GM12891 (cell line): ENCODE data around the gene LEMD2.
A peak's percentile ranks its signal among the peaks of the same experiment; 100 is the strongest.

Experiments
- DNase-seq: peaks from one replicate; pipeline ENCODE4 v3.0.0; 2011; ENCODE audit warnings: low spot score; ENCODE audit not compliant: insufficient read length
- FAIRE-seq: peaks from 2 replicates; lab custom pipeline; 2011; peaks lifted over from hg19 to GRCh38; lab: Jason Lieb, UNC
- PAX5 ChIP-seq: IDR thresholded peaks from 2 replicates; pipeline ENCODE4 v1.6.1; 2011; ENCODE audit warnings: low read length, moderate library complexity, mild to moderate bottlenecking; ENCODE audit not compliant: insufficient read depth, severe bottlenecking
- POLR2A ChIP-seq: IDR thresholded peaks from 2 replicates; pipeline ENCODE4 v1.6.1; 2011; ENCODE audit warnings: low read depth, low read length, control low read depth
- POLR2AphosphoS5 ChIP-seq: IDR thresholded peaks from 2 replicates; pipeline ENCODE4 v1.6.1; 2011; ENCODE audit warnings: low read depth, low read length, control low read depth
- POU2F2 ChIP-seq: IDR thresholded peaks from 2 replicates; pipeline ENCODE4 v1.6.1; 2011; ENCODE audit warnings: low read depth, mild to moderate bottlenecking, control low read depth, low read length, moderate library complexity
- SPI1 ChIP-seq: IDR thresholded peaks from 2 replicates; pipeline ENCODE4 v1.6.1; 2011; ENCODE audit warnings: low read depth, low read length, control low read depth
- TAF1 ChIP-seq: IDR thresholded peaks from 2 replicates; pipeline ENCODE4 v1.6.1; 2011; ENCODE audit warnings: low read depth, low read length, control low read depth

LEMD2 gene

GRCh38 chr6:33820243-33820642 is 31.3 kb upstream of the LEMD2 start:
- TF ChIP-seq POLR2A (no peak), POLR2AphosphoS5 (no peak), SPI1 (no peak), TAF1 (no peak), POU2F2 (no peak), PAX5 (no peak)
- DNase-seq: no peak
- FAIRE-seq: no peak

DNA sequence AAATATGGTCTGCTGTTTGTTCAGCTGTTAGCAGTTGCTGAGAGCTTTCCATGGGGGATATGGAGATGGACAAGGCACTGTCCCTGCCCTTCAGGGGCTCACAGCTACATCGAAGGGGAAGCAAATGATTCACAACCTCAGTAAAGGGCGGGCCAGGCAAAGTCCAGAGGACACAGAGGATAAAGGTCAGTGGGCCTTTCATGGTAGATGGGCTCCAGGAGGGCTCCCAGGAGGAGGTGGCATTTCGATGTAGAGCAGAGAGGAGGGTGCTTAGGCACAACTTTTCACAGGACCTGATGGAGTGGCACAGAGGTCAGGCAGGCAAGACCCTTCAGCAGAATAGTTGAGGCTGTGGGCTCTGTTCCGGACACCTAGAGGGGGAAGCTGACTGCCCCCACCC is 30.1 kb upstream of the LEMD2 start:
- DNase-seq (no peak), FAIRE-seq (no peak)
- TF ChIP-seq POU2F2: no peak
- no peak for TF ChIP-seq SPI1
- TF ChIP-seq POLR2A: no peak
- TF ChIP-seq TAF1: no peak
- no peak for TF ChIP-seq POLR2AphosphoS5
- no peak for TF ChIP-seq PAX5

GRCh38 chr6:33818293-33818692 is 29.4 kb upstream of the LEMD2 start:
- TF ChIP-seq PAX5: no peak
- TF ChIP-seq SPI1: no peak
- TF ChIP-seq POLR2AphosphoS5: no peak
- no peak for TF ChIP-seq TAF1
- TF ChIP-seq POLR2A: no peak
- no peak for TF ChIP-seq POU2F2
- FAIRE-seq (no peak), DNase-seq (no peak)

GRCh38 chr6:33817489-33817888 is 28.6 kb upstream of the LEMD2 start:
- no peak for TF ChIP-seq POLR2A
- TF ChIP-seq POLR2AphosphoS5: no peak
- no peak for TF ChIP-seq SPI1
- no peak for TF ChIP-seq PAX5
- TF ChIP-seq TAF1: no peak
- no peak for TF ChIP-seq POU2F2
- no peak for FAIRE-seq
- no peak for DNase-seq

DNA sequence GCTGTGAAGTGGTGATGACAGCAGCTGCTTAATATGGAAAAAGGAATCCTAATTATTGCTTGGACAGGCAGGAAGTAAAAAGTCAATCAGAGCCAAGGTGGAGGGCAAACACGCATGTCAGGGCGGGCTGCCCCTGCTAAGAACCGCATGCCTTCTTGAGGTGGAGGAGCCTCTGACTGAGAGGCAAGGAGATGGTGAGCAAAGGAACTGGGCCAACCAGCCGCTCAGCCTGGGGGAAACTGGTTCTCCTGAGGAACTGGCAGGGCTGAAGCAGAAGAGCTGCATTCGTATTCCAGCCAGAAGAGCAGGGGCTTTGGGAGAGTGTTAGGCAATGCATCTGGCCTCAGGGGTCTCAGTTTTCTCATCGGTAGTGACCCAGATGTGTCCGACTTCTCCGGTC is 28.0 kb upstream of the LEMD2 start:
- DNase-seq (no peak), FAIRE-seq (no peak)
- TF ChIP-seq SPI1 (no peak), PAX5 (no peak), POLR2A (no peak), POLR2AphosphoS5 (no peak), POU2F2 (no peak), TAF1 (no peak)

GRCh38 chr6:33815854-33816253 is 26.9 kb upstream of the LEMD2 start:
- DNase-seq (peak; percentile 51), FAIRE-seq (no peak)
- TF ChIP-seq POLR2A (no peak), POU2F2 (no peak), POLR2AphosphoS5 (no peak), SPI1 (no peak), PAX5 (no peak), TAF1 (no peak)

DNA sequence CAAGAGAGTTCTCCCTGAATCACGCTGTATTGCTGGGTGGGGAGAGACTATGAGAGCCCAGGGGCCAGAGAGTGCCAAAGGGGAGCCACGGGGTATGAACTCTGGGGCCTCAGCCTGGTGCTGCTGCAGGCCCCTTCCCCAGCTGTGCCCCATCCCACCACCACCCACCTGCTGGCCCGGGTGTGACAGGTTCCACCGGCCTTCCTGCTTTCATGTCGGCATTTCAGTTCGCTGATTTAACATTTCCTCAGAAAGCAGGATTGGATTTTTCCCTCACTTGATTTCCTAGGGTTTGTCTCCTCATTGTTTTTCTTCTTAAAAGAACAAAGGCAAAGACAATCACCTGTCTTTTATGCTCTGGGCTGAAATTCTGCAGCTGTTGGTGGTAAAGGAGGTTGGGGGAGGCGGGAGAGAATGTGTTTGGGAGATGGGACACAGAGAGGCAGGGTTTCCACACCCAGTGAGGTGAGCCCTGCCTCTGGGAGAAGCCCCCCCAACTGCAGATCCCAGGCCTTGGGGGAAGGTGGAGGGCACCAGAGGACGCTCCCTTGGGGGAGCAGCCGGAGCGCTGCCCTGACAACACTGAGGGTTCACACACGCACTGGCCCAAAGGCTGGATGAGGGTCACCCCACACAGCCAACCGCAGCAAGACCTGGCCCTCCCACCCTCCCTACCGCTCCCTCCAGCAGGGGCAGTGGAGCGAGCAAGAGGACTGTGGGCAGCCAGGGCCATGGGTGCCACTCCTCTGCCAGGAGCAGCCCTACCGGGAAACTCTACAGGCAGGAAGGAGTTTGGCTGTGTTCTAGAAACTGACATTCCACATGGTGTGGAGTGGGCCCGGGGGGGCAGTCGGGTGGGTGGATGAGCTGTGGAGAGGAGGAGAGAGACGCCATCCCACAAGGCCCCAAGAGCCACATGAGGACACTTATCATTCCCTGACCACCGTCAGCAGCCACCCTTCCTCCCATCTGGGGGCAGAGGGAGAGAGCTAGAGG is 25.4 kb upstream of the LEMD2 start:
- FAIRE-seq (no peak), DNase-seq (no peak)
- TF ChIP-seq POLR2A: no peak

- TF ChIP-seq POLR2AphosphoS5 (no peak), SPI1 (no peak), TAF1 (no peak), POLR2A (no peak), PAX5 (no peak), POU2F2 (no peak)
- DNase-seq: no peak
- no peak for FAIRE-seq
Measured at GRCh38 chr6:33813246-33813904, 24.4 kb upstream of the LEMD2 start.

- peak; percentile 63 for DNase-seq
- TF ChIP-seq POLR2A (no peak), TAF1 (no peak), SPI1 (no peak), POU2F2 (no peak), PAX5 (no peak), POLR2AphosphoS5 (no peak)
- FAIRE-seq: no peak
Measured at GRCh38 chr6:33812669-33813068, 23.7 kb upstream of the LEMD2 start.

DNA sequence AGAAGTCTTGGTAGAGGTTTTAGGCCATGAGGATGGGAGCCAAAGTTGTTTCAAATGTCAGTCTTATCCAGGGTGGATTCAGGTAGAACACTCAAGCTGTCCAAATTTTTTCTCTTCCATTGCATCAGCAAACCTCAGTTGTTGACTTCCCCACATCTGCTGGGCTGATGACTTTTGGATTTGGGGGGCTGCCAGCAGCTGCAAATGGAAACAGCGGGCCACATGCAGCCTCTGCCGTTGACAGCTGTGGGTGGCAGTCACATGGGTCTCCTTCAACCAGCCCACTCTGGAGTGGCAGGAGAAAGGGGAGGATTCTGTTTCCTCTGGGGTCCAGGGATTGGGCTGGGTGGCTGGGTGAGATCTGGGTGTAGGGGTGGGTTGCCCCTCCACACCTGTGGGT is 20.7 kb upstream of the LEMD2 start:
- TF ChIP-seq POLR2A (no peak), POLR2AphosphoS5 (no peak), SPI1 (no peak), PAX5 (no peak), POU2F2 (no peak), TAF1 (no peak)
- no peak for FAIRE-seq
- no peak for DNase-seq
